Naive thymus-derived CD4-positive, alpha-beta T cell (primary cell): ENCODE data around the gene FLYWCH2. TPM values are rescaled to one million over a fixed set of nuclear protein-coding genes. Genes with fewer than 3 reads are reported as not detected.

Experiments used
- ATAC-seq: fragments of 150-1000 bp; cut with Tn5 transposase; 2 replicates; pipeline ENCODE4 v1.10.0; 2021; ENCODE audit warnings: mild to moderate bottlenecking, moderate library complexity
- CTCF ChIA-PET: fragments of 350-600 bp; sonication (Branson Sonifier 250); formaldehyde crosslinking; loops from one replicate; lab custom pipeline; 2021; ENCODE audit warnings: antibody characterized with exemption; lab: Charles Lee
- POLR2A ChIA-PET: fragments of 350-600 bp; sonication (Branson Sonifier 250); formaldehyde crosslinking; loops from one replicate; lab custom pipeline; 2021; ENCODE audit warnings: antibody characterized with exemption, inconsistent platforms; lab: Charles Lee
- DNase-seq, 9 donors: peaks; one replicate each; pipeline versions ENCODE4 v3.0.0 to v3.0.0-alpha.2; 2020 to 2022; ENCODE audit warnings: mixed read lengths in 1 of 9
- H3K27ac ChIP-seq: one replicate; pipeline ENCODE4 v1.7.0; 2013; ENCODE audit warnings: mild to moderate bottlenecking, low read depth, low read length, moderate library complexity
- H3K27me3 ChIP-seq, 2 donors: one replicate each; pipeline ENCODE4 v1.7.0; 2013; ENCODE audit warnings: low read length in 2 of 2, mild to moderate bottlenecking in 2 of 2, moderate library complexity in 2 of 2; ENCODE audit not compliant: control insufficient read depth in 2 of 2, insufficient read depth in 2 of 2
- H3K36me3 ChIP-seq, 3 experiments: 1 replicate in 2 of 3; 2 replicates in 1 of 3; pipeline ENCODE4 v1.7.0; 2013; ENCODE audit warnings: low read length in 3 of 3, mild to moderate bottlenecking in 3 of 3, moderate library complexity in 1 of 3; ENCODE audit not compliant: insufficient read depth in 3 of 3, control insufficient read depth in 2 of 3
- H3K4me1 ChIP-seq, 2 donors: one replicate each; pipeline ENCODE4 v1.7.0; 2013; ENCODE audit warnings: low read length in 2 of 2, mild to moderate bottlenecking in 2 of 2, moderate library complexity in 1 of 2; ENCODE audit not compliant: control insufficient read depth in 2 of 2, insufficient read depth in 2 of 2
- H3K4me3 ChIP-seq: 2 replicates; pipeline ENCODE4 v1.7.0; 2013; ENCODE audit warnings: mild to moderate bottlenecking, low read length
- H3K9me3 ChIP-seq, 3 experiments: 1 replicate in 2 of 3; 2 replicates in 1 of 3; pipeline ENCODE4 v1.7.0; 2013; ENCODE audit warnings: low read length in 3 of 3; ENCODE audit not compliant: control insufficient read depth in 2 of 3
- H3K27ac Mint-ChIP-seq, 9 donors: one replicate each; pipeline ENCODE4 v1.8.0; 2020 to 2022; ENCODE audit warnings: mixed read lengths in 9 of 9, mild to moderate bottlenecking in 8 of 9, moderate library complexity in 5 of 9, inconsistent platforms in 2 of 9
- H3K27me3 Mint-ChIP-seq, 5 donors: one replicate each; pipeline ENCODE4 v1.8.0; 2021 to 2022; ENCODE audit warnings: mixed read lengths in 5 of 5, mild to moderate bottlenecking in 1 of 5
- H3K36me3 Mint-ChIP-seq, 5 donors: one replicate each; pipeline ENCODE4 v1.8.0; 2020 to 2022; ENCODE audit warnings: mixed read lengths in 5 of 5, mild to moderate bottlenecking in 3 of 5, inconsistent platforms in 1 of 5
- H3K4me1 Mint-ChIP-seq, 7 donors: one replicate each; pipeline ENCODE4 v1.8.0; 2020 to 2022; ENCODE audit warnings: mixed read lengths in 7 of 7, mild to moderate bottlenecking in 3 of 7, inconsistent platforms in 1 of 7
- H3K4me3 Mint-ChIP-seq, 10 donors: one replicate each; pipeline ENCODE4 v1.8.0; 2020 to 2022; ENCODE audit warnings: mild to moderate bottlenecking in 10 of 10, mixed read lengths in 10 of 10, moderate library complexity in 6 of 10, inconsistent platforms in 2 of 10
- H3K9me3 Mint-ChIP-seq, 11 donors: one replicate each; pipeline ENCODE4 v1.8.0; 2020 to 2022; ENCODE audit warnings: mixed read lengths in 11 of 11, mild to moderate bottlenecking in 4 of 11, inconsistent platforms in 1 of 11, moderate library complexity in 1 of 11
- intact Hi-C, 2 donors: fragments of 100-400 bp; cut with micrococcal nuclease; formaldehyde crosslinking; loops; one replicate each; pipeline ENCODE4 v1.15.1; 2023
- polyA plus RNA-seq, 2 donors: library from polyadenylated mRNA; unstranded; fragments of 300-500 nt; fragmentation: Illumina TruSeq; gene quantifications; one replicate each; pipeline ENCODE4 v1.2.3, GENCODE V29; 2021
- total RNA-seq, 6 experiments: library from RNA in 5 of 6; stranded (reverse) in 5 of 6; gene quantifications; 1 replicate in 5 of 6; 2 replicates in 1 of 6; pipeline ENCODE4 v1.2.3 and lab custom pipeline; 2021 to 2026

Gene FLYWCH2, protein sequence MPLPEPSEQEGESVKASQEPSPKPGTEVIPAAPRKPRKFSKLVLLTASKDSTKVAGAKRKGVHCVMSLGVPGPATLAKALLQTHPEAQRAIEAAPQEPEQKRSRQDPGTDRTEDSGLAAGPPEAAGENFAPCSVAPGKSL
- 10 to 100 TPM; 13.6 to 30.4 (median 24.0) TPM for total RNA-seq
- 10 to 100 TPM; 24.8 to 26.8 TPM for polyA plus RNA-seq
- total RNA-seq (lab: John Stamatoyannopoulos, UW), result 8.1 reads per million, percentile 32 among the genes with 10 or more reads in this experiment

DNA sequence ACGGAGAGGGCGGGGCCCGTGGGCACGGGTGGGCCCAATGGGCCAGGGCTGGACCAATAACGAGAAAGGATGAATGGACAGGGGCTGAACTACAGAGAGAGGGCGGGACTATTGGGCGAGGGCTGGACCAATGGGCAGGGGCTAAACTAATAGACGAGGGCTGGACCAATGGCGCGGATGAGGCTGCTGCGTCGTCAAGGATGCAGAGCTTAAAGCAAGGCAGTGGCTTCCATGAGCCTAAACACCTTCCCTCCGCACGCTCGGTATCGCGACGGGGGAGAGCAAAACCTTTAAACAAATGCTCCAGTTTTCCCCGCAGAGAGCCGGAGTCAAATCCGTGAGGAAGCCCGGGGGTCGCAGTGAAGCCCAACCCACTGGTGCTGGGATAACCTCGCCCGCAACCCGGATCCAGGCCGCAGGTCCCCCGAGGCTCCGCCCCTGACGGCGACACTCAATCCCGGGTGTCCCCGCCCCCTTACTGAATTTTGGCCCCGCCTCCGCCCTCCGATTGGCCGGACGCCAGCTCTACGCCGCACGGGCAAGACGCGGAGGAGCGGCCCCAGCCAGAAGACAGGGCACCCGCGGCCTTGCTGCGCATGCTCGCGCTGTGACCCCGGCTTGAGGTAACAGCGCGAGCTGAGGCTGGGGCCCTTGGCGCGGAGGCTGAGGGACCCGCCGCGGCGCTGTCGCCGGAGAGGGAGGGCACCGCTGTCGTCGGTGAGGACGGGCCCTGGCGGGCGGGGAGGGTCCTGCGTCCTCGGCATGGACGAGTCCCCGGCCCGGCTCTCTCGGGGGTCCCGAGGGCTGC is at the start of gene FLYWCH2:
FLYWCH2 (plus strand) TSS at position 566 of the 808 bp plus-strand sequence. CDS start 13,235 bp downstream, outside the sequence.
- intact Hi-C loops, result loop anchor here (1.0 to 5.0 kb wide), 11 partner anchors 8 to 1734 kb away; partner anchors contain the start of genes ELOB (in 1 of the 2), FLYWCH1 (in 1 of the 2), HCFC1R1 (in 1 of the 2) and PKMYT1 (in 1 of the 2)
- Histone ChIP-seq H3K4me3 (peak within 1 kb of the TSS; percentile 69), H3K4me1 (peaks cover 6% of the 10 kb centered on the region in 2 donors), H3K27me3 (no peaks in the 10 kb centered on the region), H3K27ac (peak within 1 kb of the TSS; percentile 84), H3K9me3 (no peaks in the 10 kb centered on the region), H3K36me3 (peaks cover 0 to 3% (median 0%) of the 10 kb centered on the region in 3 experiments)
- H3K36me3 Mint-ChIP-seq, result peaks cover 0 to 3% (median 0%) of the 10 kb centered on the region in 5 donors
- H3K4me3 Mint-ChIP-seq, result peak within 1 kb of the TSS; percentile 90 to 97 (median 94)
- ATAC-seq, result peak; percentile 94
- no peaks in the 10 kb centered on the region for H3K27me3 Mint-ChIP-seq
- no peaks in the 10 kb centered on the region for H3K9me3 Mint-ChIP-seq
- ChIA-PET POLR2A (interaction anchor here (0.7 to 2.8 kb wide), 15 partner anchors 9 to 105 kb away, joined by 3 to 37 read pairs (median 5); partner anchors contain the start of genes ELOB and FLYWCH1), CTCF (interaction anchor here (0.5 to 2.3 kb wide), 10 partner anchors 15 to 889 kb away, joined by 3 to 8 read pairs (median 3); no protein-coding TSS in a partner anchor)
- peaks cover 0 to 18% (median 13%) of the 10 kb centered on the region in 7 donors for H3K4me1 Mint-ChIP-seq
- H3K27ac Mint-ChIP-seq, result peak within 1 kb of the TSS; percentile 93 to 99 (median 97)
- DNase-seq, result peak; percentile 98 to 100 (median 100)

DNA sequence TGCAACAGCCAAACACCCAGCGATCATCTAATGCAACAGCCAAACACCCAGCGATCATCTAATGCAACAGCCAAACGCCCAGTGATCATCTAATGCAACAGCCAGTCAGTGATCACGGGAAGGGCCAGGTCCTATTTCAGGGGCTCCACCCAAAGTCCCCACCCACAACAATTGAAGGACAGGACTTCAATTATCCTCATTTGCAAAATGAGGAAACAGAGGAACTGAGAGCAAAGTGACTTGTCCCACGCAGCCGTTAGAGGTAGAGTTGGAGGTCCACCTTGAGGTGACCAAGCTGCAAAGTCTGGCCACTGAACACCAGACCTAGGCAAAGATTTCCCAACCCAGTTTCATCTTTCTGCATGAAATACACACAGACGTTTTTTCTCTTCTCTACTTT is 49.2 kb upstream of the FLYWCH2 start:
- H3K9me3 ChIP-seq, result no peaks in the 10 kb centered on the region
- DNase-seq (no peak), ATAC-seq (no peak)
- H3K4me3 ChIP-seq, result no peak overlapping the region
- intact Hi-C loops, result no loop called here
- H3K27ac ChIP-seq, result no peak overlapping the region
- no peaks in the 10 kb centered on the region for H3K36me3 ChIP-seq
- peaks cover 0 to 1% (median 0%) of the 10 kb centered on the region in 5 donors for H3K36me3 Mint-ChIP-seq
- H3K27ac Mint-ChIP-seq, result no peak overlapping the region
- ChIA-PET CTCF (no interaction called here), POLR2A (no interaction called here)
- H3K4me1 Mint-ChIP-seq, result peaks cover 5 to 16% (median 6%) of the 10 kb centered on the region in 7 donors
- H3K27me3 Mint-ChIP-seq, result peaks cover 0 to 14% (median 3%) of the 10 kb centered on the region in 5 donors
- H3K9me3 Mint-ChIP-seq, result peaks cover 0 to 2% (median 0%) of the 10 kb centered on the region in 11 donors
- no peaks in the 10 kb centered on the region for H3K4me1 ChIP-seq
- H3K4me3 Mint-ChIP-seq, result no peak overlapping the region
- no peaks in the 10 kb centered on the region for H3K27me3 ChIP-seq

DNA sequence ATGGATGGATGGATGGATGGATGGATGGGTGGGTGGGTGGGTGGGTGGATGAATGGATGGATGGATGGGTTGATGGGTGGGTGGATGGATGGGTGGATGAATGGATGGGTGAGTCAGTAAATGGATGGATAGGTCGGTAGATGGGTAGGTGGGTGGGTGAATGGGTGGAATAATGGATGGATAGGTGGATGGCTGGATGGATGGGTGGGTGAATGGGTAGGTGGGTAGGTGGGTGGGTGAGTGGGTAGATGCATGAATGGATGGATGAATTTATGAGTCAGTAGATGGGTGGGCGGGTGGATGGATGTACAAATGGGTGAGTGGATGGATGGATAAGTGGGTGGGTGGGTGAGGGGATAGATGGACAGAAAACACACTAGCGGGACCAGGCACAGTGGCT is 48.0 kb upstream of the FLYWCH2 start:
- ChIA-PET POLR2A (no interaction called here), CTCF (no interaction called here)
- Histone ChIP-seq H3K9me3 (no peaks in the 10 kb centered on the region), H3K4me3 (no peak overlapping the region), H3K36me3 (no peaks in the 10 kb centered on the region), H3K27ac (no peak overlapping the region), H3K27me3 (no peaks in the 10 kb centered on the region), H3K4me1 (peaks cover 4 to 8% of the 10 kb centered on the region in 2 donors)
- ATAC-seq (no peak), DNase-seq (no peak)
- Mint-ChIP-seq H3K27ac (no peak overlapping the region), H3K4me3 (no peak overlapping the region), H3K36me3 (peaks cover 0 to 1% (median 0%) of the 10 kb centered on the region in 5 donors), H3K9me3 (peaks cover 0 to 2% (median 0%) of the 10 kb centered on the region in 11 donors), H3K4me1 (peaks cover 6 to 20% (median 16%) of the 10 kb centered on the region in 7 donors), H3K27me3 (peaks cover 0 to 14% (median 3%) of the 10 kb centered on the region in 5 donors)
- intact Hi-C loops, result no loop called here

DNA sequence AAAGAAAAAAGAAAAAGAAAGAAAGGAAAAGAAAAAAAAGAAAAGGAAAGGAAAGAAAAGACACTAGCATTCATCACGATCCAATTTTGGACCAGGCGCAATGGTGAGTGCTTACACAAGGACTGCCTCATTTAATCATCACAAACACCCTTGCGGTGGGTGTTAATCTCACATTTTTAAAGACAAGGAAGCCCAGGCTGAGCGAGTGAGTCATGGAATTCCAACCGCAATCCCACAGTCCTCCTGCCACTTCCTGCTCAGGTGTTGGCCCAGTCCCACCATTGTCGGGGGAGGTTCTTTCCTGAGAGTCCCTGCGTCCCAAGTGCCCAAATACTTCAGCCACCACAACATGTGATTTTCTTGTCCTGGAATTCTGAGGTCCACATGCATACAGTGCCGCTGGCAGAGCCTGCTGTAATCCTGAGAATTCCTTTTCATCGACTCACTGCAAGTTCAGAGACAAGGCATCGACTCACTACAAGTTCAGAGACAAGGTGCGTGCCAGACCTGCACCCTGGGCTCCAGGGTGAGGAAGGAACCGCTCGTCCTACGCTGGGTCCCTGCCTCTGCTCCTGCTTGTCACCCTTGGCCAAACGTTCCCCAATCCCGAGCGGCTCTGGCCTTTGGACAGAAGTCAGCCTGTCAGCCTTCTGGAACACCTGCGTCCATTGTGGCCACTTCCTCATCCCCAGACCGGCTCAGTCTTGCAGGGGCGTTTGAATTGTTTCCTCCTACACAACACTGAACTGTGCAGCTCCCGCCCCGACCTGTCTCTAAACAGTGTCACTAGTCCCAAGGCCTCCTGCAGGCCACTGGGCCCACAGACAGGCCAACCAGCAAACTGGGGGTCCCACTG is 47.1 kb upstream of the FLYWCH2 start:
- peaks cover 0 to 2% (median 0%) of the 10 kb centered on the region in 11 donors for H3K9me3 Mint-ChIP-seq
- ATAC-seq (no peak), DNase-seq (no peak)
- POLR2A ChIA-PET, result no interaction called here
- H3K27ac Mint-ChIP-seq, result peak overlapping the region in 1 of 9 donors; percentile 62
- no peak overlapping the region for H3K27ac ChIP-seq
- H3K36me3 Mint-ChIP-seq, result peaks cover 0 to 1% (median 0%) of the 10 kb centered on the region in 5 donors
- H3K9me3 ChIP-seq, result no peaks in the 10 kb centered on the region
- H3K4me3 ChIP-seq, result no peak overlapping the region
- H3K27me3 ChIP-seq, result no peaks in the 10 kb centered on the region
- intact Hi-C loops, result no loop called here
- no peak overlapping the region for H3K4me3 Mint-ChIP-seq
- peaks cover 0 to 11% (median 3%) of the 10 kb centered on the region in 5 donors for H3K27me3 Mint-ChIP-seq
- peaks cover 11 to 12% of the 10 kb centered on the region in 2 donors for H3K4me1 ChIP-seq
- no peaks in the 10 kb centered on the region for H3K36me3 ChIP-seq
- H3K4me1 Mint-ChIP-seq, result peaks cover 3 to 28% (median 16%) of the 10 kb centered on the region in 7 donors
- CTCF ChIA-PET, result no interaction called here

DNA sequence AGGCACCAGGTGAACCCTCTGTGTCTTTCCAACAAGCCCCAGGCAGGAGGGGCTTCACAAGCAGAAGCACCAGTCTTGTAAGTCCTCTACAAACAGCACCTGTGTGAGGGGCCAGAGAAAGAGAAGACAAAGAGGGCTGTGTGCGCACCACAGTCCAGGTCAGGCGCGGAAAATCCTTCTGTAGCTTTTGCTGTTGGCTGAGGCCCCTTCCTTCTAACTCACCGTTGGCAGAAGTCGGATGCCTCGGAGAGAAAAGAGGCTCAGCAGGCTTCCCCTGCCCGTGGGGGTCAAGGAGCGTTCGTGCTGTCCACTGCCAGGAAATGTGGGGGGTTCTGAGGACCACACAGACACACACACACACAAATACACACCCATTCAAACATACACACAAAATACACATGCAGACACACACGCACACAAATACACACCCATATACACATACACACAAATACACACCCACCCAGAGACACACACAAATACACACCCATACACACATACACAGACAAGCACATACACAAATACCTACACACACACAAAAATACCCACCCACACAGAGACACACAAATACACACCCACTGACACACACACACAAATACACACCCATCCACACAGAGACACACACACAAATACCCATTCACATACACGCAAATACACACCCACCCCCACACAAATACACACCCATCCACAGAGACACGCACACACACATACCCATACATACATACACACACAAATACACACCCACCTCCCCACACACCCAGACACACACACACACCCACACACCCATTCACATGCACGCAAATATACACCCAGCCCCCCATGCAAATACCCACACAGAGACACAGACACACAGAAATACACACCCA is 46.1 kb upstream of the FLYWCH2 start:
- CTCF ChIA-PET, result no interaction called here
- H3K27ac Mint-ChIP-seq, result peak overlapping the region in 3 of 9 donors; percentile 0 to 47 (median 5)
- H3K4me3 ChIP-seq, result no peak overlapping the region

More for the DNA sequence above, 46.1 kb upstream of the FLYWCH2 start:
- Histone ChIP-seq H3K4me1 (peaks cover 21 to 22% of the 10 kb centered on the region in 2 donors), H3K36me3 (no peaks in the 10 kb centered on the region), H3K27me3 (no peaks in the 10 kb centered on the region), H3K27ac (no peak overlapping the region), H3K9me3 (no peaks in the 10 kb centered on the region)
- ATAC-seq (no peak), DNase-seq (no peak)
- Mint-ChIP-seq H3K9me3 (peaks cover 0 to 2% (median 0%) of the 10 kb centered on the region in 11 donors), H3K4me3 (no peak overlapping the region), H3K36me3 (no peaks in the 10 kb centered on the region), H3K4me1 (peaks cover 7 to 35% (median 16%) of the 10 kb centered on the region in 7 donors), H3K27me3 (peaks cover 0 to 6% (median 3%) of the 10 kb centered on the region in 5 donors)
- intact Hi-C loops, result no loop called here
- POLR2A ChIA-PET, result no interaction called here
